NK-92 treated with Interleukin-12 subunit alpha and Interleukin-12 subunit beta, amount 100 ng/mL, for 24 hours (cell line): ENCODE data around the gene MEGF8.

Experiments
- DNase-seq: peaks from one replicate; lab custom pipeline; 2025; lab: John Stamatoyannopoulos, UW

MEGF8 gene

GRCh38 chr19:42325308-42325895, at the start of gene MEGF8:
MEGF8 (plus strand) TSS chr19:42325635; CDS start chr19:42326244, 609 bp downstream.
- peak; percentile 98 for DNase-seq

- DNase-seq = no peak
Observed at GRCh38 chr19:42276284-42276683, 49.2 kb upstream of the MEGF8 start.

- DNase-seq = no peak
Observed at GRCh38 chr19:42276821-42277220, 48.6 kb upstream of the MEGF8 start.

GRCh38 chr19:42277821-42278451, 47.5 kb upstream of the MEGF8 start:
- DNase-seq = no peak

GRCh38 chr19:42278452-42279154, 46.8 kb upstream of the MEGF8 start:
- no peak for DNase-seq

GRCh38 chr19:42279155-42279901, 46.1 kb upstream of the MEGF8 start:
- no peak for DNase-seq

GRCh38 chr19:42279902-42280814, 45.3 kb upstream of the MEGF8 start:
- peak; percentile 90 for DNase-seq

GRCh38 chr19:42280815-42281145, 44.7 kb upstream of the MEGF8 start:
- no peak for DNase-seq

- DNase-seq = no peak
Observed at GRCh38 chr19:42281146-42281826, 44.1 kb upstream of the MEGF8 start.

GRCh38 chr19:42281827-42282762, 43.3 kb upstream of the MEGF8 start:
- DNase-seq = peak; percentile 32

GRCh38 chr19:42282819-42283187, 42.6 kb upstream of the MEGF8 start:
- no peak for DNase-seq

- DNase-seq = peak; percentile 96
Observed at GRCh38 chr19:42283188-42284065, 42.0 kb upstream of the MEGF8 start.

- DNase-seq = peak; percentile 81
Observed at GRCh38 chr19:42284066-42284501, 41.4 kb upstream of the MEGF8 start.

GRCh38 chr19:42284591-42285341, 40.7 kb upstream of the MEGF8 start:
- no peak for DNase-seq

- no peak for DNase-seq
Observed at GRCh38 chr19:42285541-42285941, 39.9 kb upstream of the MEGF8 start.

GRCh38 chr19:42285988-42286348, 39.5 kb upstream of the MEGF8 start:
- no peak for DNase-seq

GRCh38 chr19:42286349-42287016, 39.0 kb upstream of the MEGF8 start:
- no peak for DNase-seq
